Prostate gland (tissue), 2 donors: Measurements from ENCODE around the gene FMNL2. TPM values are rescaled to one million over a fixed set of nuclear protein-coding genes. Genes with fewer than 3 reads are reported as not detected.
A peak's percentile ranks its signal among the peaks of the same experiment; 100 is the strongest.

Source experiments
- DNase-seq: peaks from one replicate; pipeline ENCODE4 v3.0.0-alpha.2; 2019; ENCODE audit warnings: low spot score
- H3K27ac ChIP-seq, 2 donors: fragments of 200-600 bp; sonication (generic); 2 replicates each; pipeline ENCODE4 v1.5.1; 2017 to 2019
- H3K27me3 ChIP-seq: fragments of 200-600 bp; sonication (generic); replicated peaks from 2 replicates; pipeline ENCODE4 v1.5.1; 2019; ENCODE audit not compliant: insufficient read depth
- H3K36me3 ChIP-seq, 2 donors: fragments of 200-600 bp; sonication (generic); 1 replicate in 1 of 2; 2 replicates in 1 of 2; pipeline versions ENCODE4 v1.5.1 to v1.8.1; 2017 to 2019
- H3K4me1 ChIP-seq: fragments of 200-600 bp; sonication (generic); replicated peaks from 2 replicates; pipeline ENCODE4 v1.5.1; 2019
- H3K4me3 ChIP-seq, 2 donors: fragments of 200-600 bp; sonication (generic); 2 replicates each; pipeline ENCODE4 v1.5.1; 2017 to 2019
- H3K9me3 ChIP-seq: fragments of 200-600 bp; sonication (generic); 2 replicates; pipeline ENCODE4 v1.5.1; 2017
- POLR2A ChIP-seq: fragments of 450-650 bp; IDR thresholded peaks from one replicate; pipeline ENCODE4 v1.6.1; 2016; ENCODE audit warnings: antibody characterized with exemption, mild to moderate bottlenecking
- POLR2AphosphoS5 ChIP-seq: sonication (generic); formaldehyde crosslinking; IDR thresholded peaks from one replicate; pipeline ENCODE4 v1.6.1; 2017; ENCODE audit warnings: antibody characterized with exemption
- WGBS: methylation state at CpG from one replicate; pipeline ENCODE4 v1.1.5; 2018; 5-methylcytosine and 5-hydroxymethylcytosine counted together
- intact Hi-C: fragments of 100-400 bp; cut with DNase I; formaldehyde crosslinking; loops from one replicate; pipeline ENCODE4 v1.14.2; 2022
- total RNA-seq, 2 donors: library from RNA; depleted of rRNA; stranded (reverse); fragments of >200 nt; gene quantifications; one replicate each; pipeline ENCODE4 v1.1.0, GENCODE V29; 2016
- TF ChIP-seq, protein P1 (sequence below), 4 experiments: fragments of 200-600 bp in 2 of 4; fragments of 450-650 bp in 2 of 4; sonication (generic) in 2 of 4; IDR thresholded peaks; 1 replicate in 3 of 4; 2 replicates in 1 of 4; pipeline ENCODE4 v1.5.1; 2016 to 2019; ENCODE audit warnings: antibody characterized with exemption in 4 of 4, mild to moderate bottlenecking in 2 of 4, moderate library complexity in 2 of 4

FMNL2 gene
- total RNA-seq, 2 donors from 2014 or later = 9.8 to 19.4 TPM

DNA sequence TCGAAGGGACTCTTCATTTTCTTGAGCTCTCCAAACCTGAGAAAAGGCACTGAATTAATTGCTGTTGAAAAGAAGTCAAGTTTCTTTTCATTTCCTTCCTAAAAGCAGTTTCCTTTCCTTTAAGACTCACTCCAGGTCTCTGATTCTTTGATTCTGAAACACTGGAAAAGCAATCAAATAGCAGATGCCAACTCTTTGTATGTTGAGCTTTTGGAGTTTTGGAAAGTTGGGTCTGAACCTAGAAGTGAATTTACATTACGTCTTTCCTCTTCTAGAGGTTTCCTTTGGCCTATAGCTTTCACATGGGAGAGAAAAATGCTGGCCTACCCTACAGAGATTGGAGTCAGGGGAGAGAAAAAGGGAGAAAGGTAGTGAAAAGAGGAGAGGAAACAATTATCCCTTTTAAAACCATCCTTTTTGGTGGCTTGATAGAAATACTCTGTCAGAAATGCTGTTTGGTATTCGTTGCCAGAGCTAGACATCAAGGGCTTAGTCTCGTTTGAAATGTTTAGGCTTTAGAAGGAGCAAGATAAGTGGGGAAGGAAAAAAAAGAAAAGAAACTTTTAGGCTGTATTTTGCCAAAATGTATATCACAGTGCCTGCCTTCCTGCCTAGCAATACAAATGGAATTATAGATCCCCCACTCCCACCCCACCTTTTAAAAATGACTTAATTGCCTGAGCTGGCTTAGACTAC lies 194.6 kb downstream of the FMNL2 start:
- Histone ChIP-seq H3K27me3 (no peaks in the 10 kb centered on the region), H3K4me1 (no peaks in the 10 kb centered on the region), H3K4me3 (no peak overlapping the region), H3K27ac (no peak overlapping the region), H3K9me3 (no peaks in the 10 kb centered on the region), H3K36me3 (no peaks in the 10 kb centered on the region)
- DNase-seq = no peak
- intact Hi-C loops = no loop called here
- TF ChIP-seq, protein P1, sequence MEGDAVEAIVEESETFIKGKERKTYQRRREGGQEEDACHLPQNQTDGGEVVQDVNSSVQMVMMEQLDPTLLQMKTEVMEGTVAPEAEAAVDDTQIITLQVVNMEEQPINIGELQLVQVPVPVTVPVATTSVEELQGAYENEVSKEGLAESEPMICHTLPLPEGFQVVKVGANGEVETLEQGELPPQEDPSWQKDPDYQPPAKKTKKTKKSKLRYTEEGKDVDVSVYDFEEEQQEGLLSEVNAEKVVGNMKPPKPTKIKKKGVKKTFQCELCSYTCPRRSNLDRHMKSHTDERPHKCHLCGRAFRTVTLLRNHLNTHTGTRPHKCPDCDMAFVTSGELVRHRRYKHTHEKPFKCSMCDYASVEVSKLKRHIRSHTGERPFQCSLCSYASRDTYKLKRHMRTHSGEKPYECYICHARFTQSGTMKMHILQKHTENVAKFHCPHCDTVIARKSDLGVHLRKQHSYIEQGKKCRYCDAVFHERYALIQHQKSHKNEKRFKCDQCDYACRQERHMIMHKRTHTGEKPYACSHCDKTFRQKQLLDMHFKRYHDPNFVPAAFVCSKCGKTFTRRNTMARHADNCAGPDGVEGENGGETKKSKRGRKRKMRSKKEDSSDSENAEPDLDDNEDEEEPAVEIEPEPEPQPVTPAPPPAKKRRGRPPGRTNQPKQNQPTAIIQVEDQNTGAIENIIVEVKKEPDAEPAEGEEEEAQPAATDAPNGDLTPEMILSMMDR (IDR thresholded peaks at IDR 0.05) = no peak
- no peak for TF ChIP-seq POLR2A
- no peak for TF ChIP-seq POLR2AphosphoS5
- WGBS = 78% methylated on average over 4 of the region's 4 CpGs

DNA sequence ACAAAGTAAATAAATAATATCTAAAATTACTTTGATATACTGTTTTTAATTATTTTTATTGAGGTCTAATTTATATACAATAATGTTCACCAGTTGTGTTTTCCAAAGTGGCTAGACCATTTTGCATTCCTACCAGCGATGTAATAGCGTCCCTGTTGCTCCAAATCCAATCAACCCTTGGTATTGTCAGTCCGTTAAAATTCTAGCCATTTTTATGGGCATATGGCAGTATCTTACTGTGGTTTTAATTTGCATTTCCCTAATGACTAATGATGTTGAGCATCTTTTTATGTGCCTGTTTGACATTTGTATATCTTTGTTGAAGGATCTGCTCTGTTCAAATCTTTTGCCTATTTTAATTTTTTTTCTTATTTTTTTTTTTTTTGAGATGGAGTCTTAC lies 197.3 kb downstream of the FMNL2 start:
- H3K9me3 ChIP-seq = no peaks in the 10 kb centered on the region
- H3K4me1 ChIP-seq = no peaks in the 10 kb centered on the region
- TF ChIP-seq, protein P1 (IDR thresholded peaks at IDR 0.05) = no peak
- TF ChIP-seq POLR2AphosphoS5 = no peak
- TF ChIP-seq POLR2A = no peak
- H3K4me3 ChIP-seq = no peak overlapping the region
- no peaks in the 10 kb centered on the region for H3K27me3 ChIP-seq
- no peaks in the 10 kb centered on the region for H3K36me3 ChIP-seq
- WGBS = 71% methylated on average over 3 of the region's 3 CpGs
- DNase-seq = no peak
- no peak overlapping the region for H3K27ac ChIP-seq
- intact Hi-C loops = no loop called here

DNA sequence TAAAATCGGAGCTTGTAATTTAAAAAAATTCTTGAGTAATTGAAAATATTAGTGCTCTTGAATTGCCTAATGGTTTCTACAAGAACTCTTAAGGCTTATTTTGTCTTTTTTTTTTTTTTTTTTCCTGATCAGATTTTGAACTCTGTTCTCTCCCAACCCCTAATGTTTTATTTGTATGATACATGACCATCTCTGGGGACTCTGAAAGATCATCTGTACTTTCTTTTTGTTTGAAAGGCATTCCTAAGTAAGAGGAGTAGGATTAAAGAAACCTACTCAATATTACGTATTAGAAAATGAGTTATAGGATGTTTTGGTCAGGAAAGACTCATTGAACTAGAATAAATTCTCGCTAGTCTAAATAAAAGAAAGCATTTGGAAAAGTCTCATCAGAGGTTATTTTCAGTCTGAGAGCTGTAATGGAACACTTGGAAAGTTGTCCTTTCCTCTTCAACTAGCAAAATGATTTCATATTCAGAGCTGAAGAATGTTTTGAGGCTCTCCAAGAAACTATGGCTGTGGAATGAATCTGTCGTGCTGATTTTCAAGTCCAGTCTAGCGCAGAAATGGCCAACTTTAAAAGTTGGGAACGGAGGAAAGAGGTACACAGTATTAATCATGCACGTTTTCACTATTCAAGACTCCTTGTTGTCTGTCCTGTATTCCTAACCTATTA lies 199.6 kb downstream of the FMNL2 start:
- Histone ChIP-seq H3K27ac (peak overlapping the region; percentile 1 to 4), H3K9me3 (no peaks in the 10 kb centered on the region), H3K4me1 (no peaks in the 10 kb centered on the region), H3K4me3 (no peak overlapping the region), H3K36me3 (no peaks in the 10 kb centered on the region), H3K27me3 (no peaks in the 10 kb centered on the region)
- whole genome bisulfite sequencing = 51% methylated on average over 7 of the region's 7 CpGs
- intact Hi-C loops = no loop called here
- TF ChIP-seq, protein P1 (IDR thresholded peaks at IDR 0.05) = no peak
- no peak for TF ChIP-seq POLR2A
- no peak for TF ChIP-seq POLR2AphosphoS5
- no peak for DNase-seq

DNA sequence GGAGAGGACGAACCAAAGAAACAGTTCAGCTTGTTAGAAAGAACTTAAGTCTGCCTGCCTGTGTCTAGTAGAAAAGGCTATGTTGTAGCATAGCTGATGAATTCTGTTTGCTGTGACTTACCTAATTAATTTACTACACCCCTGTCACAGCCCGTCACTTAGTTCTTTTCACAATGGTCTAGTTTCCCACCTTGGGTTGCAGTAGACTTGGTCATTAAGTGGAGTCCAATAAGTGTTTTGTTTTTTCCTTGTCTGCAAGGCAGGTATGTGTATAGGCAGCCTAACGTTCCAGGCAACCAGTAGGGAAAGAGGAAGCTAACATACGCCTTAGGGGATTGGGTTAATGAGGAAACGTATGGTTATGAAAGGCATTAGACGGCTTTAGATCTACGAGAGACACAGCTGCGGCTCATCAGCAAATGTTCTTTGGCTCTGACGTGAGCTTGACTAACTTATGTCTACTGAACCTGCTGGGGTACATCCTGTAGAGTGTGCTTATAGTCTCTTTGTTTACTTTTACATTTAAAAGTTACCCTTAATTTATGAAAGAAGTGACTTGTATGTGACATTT lies 202.2 kb downstream of the FMNL2 start:
- Histone ChIP-seq H3K4me3 (no peak overlapping the region), H3K36me3 (no peaks in the 10 kb centered on the region), H3K27ac (no peak overlapping the region), H3K4me1 (no peaks in the 10 kb centered on the region), H3K27me3 (no peaks in the 10 kb centered on the region), H3K9me3 (no peaks in the 10 kb centered on the region)
- DNase-seq = no peak
- TF ChIP-seq, protein P1 (IDR thresholded peaks at IDR 0.05) = no peak
- TF ChIP-seq POLR2A (no peak), POLR2AphosphoS5 (no peak)
- 48% methylated on average over 9 of the region's 9 CpGs for WGBS
- intact Hi-C loops = no loop called here
